ENCODE measurements around the gene LTBP1. TPM values are rescaled to one million over a fixed set of nuclear protein-coding genes. Genes with fewer than 3 reads are reported as not detected.

LTBP1 gene
- total and polyA plus RNA-seq, 2 donors (not counting 1 experiment from before 2014, with no cell fraction given) = 0.69 TPM; not detected in 1

DNA sequence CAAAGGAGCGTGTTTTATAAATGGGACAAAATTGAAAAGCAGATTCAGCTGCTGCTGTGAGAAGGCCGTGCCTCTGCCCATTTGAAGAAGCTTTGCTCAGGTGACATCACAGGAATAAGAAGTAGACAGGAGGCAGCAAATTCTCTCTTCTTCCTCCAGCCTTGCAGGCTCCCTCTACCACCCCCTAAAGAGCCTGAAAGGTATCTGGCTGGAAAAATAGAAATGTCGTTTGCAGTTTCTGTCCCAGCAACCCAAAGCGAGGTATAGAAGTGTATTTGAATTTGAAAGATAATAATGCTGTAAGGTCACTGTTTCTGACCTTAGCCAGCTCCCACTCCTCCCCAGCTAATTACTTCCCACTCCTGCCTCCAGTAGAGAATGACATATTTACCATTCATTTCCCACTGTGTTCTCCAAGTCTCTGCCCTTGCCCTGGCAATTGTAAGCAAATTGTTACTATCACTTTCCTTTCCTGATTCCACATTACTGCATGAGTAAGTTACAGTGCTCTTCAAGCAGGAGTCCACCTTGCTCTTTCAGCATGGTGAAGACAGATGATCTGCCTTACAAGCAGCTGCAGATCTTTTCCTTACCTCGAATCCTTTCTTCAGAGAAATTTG lies 472.9 kb downstream of the LTBP1 start:
- no peaks in the 10 kb centered on the region for H4K20me1 ChIP-seq (ENCODE audit: control insufficient read depth, insufficient read depth, low read length, poor library complexity, severe bottlenecking)
- no peak overlapping the region for H3K9ac ChIP-seq (ENCODE audit: low read length)
- TF ChIP-seq, protein P1, sequence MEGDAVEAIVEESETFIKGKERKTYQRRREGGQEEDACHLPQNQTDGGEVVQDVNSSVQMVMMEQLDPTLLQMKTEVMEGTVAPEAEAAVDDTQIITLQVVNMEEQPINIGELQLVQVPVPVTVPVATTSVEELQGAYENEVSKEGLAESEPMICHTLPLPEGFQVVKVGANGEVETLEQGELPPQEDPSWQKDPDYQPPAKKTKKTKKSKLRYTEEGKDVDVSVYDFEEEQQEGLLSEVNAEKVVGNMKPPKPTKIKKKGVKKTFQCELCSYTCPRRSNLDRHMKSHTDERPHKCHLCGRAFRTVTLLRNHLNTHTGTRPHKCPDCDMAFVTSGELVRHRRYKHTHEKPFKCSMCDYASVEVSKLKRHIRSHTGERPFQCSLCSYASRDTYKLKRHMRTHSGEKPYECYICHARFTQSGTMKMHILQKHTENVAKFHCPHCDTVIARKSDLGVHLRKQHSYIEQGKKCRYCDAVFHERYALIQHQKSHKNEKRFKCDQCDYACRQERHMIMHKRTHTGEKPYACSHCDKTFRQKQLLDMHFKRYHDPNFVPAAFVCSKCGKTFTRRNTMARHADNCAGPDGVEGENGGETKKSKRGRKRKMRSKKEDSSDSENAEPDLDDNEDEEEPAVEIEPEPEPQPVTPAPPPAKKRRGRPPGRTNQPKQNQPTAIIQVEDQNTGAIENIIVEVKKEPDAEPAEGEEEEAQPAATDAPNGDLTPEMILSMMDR (IDR thresholded peaks at IDR 0.05) = no peak
- TF ChIP-seq EZH2 (IDR thresholded peaks at IDR 0.05; ENCODE audit: borderline replicate concordance, insufficient read depth, low read depth, low read length, poor library complexity, severe bottlenecking) = no peak
- no peaks in the 10 kb centered on the region for H3K9me3 Mint-ChIP-seq (ENCODE audit: insufficient read depth)
- peaks cover 7% of the 10 kb centered on the region for H3K27me3 Mint-ChIP-seq
- no peaks in the 10 kb centered on the region for H3K27me3 ChIP-seq (replicated peaks in 1 of 4; ENCODE audit: control extremely low read depth in 1 of 4, control insufficient read depth in 3 of 4, insufficient read depth in 4 of 4, low read length in 3 of 4)
- no peak for ATAC-seq (ENCODE audit: low read depth)
- no peak overlapping the region for H3K4me3 ChIP-seq (ENCODE audit: control extremely low read depth in 1 of 5, extremely low read depth in 1 of 5, insufficient read depth in 1 of 5, low read depth in 2 of 5, low read length in 4 of 5)
- H2AFZ ChIP-seq (ENCODE audit: insufficient read depth, low read depth, low read length, poor library complexity, severe bottlenecking) = no peak overlapping the region
- intact Hi-C loops (cut with micrococcal nuclease) = no loop called here
- no peak for DNase-seq
- no peaks in the 10 kb centered on the region for H3K36me3 ChIP-seq (replicated peaks in 1 of 2; ENCODE audit: control extremely low read depth in 1 of 2, control insufficient read depth in 1 of 2, extremely low read depth in 1 of 2, insufficient read depth in 2 of 2, low read length in 1 of 2)
- POLR2A ChIA-PET = no interaction called here
- no peaks in the 10 kb centered on the region for H3K79me2 ChIP-seq (ENCODE audit: control insufficient read depth, insufficient read depth, low read length)
- H3K27ac Mint-ChIP-seq = no peak overlapping the region
- H3K4me2 ChIP-seq (replicated peaks; ENCODE audit: low read depth, low read length, poor library complexity, severe bottlenecking) = no peak overlapping the region
- no peaks in the 10 kb centered on the region for H3K4me1 ChIP-seq (ENCODE audit: control insufficient read depth in 2 of 2, insufficient read depth in 2 of 2, low read length in 2 of 2)
- no peak overlapping the region for H3K27ac ChIP-seq (ENCODE audit: low read length in 2 of 2)
- H3K9me3 ChIP-seq (ENCODE audit: control extremely low read depth in 1 of 3, control insufficient read depth in 2 of 3, insufficient read depth in 1 of 3, low read length in 2 of 3) = no peaks in the 10 kb centered on the region
- CTCF ChIA-PET = no interaction called here
- H3K4me3 Mint-ChIP-seq = no peak overlapping the region
- no peaks in the 10 kb centered on the region for H3K4me1 Mint-ChIP-seq
- 100% methylated on average over 2 of the region's 5 CpGs for WGBS (ENCODE audit: insufficient coverage)

DNA sequence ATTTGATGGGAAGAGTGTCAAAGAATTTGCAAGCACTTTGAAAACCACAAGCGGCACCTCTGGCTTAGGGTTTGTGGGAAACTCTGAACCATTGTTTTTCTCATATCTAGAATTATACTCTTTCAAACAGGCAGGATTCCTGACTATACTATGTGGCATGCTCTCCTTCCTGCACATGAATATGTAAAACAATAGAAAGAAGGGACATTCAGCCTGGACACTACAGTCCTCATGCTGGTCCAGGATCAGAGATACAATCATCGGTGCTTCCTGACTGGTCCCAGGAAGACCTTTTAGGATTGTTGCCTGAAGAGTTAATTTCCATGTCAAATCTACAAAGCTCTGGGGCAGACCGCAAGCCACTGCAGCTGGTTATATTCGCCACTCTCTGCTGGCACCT lies 474.0 kb downstream of the LTBP1 start:
- H3K9me3 Mint-ChIP-seq (ENCODE audit: insufficient read depth) = no peaks in the 10 kb centered on the region
- Histone ChIP-seq H3K27ac (ENCODE audit: low read length in 2 of 2) (no peak overlapping the region), H3K79me2 (ENCODE audit: control insufficient read depth, insufficient read depth, low read length) (no peaks in the 10 kb centered on the region), H3K4me3 (ENCODE audit: control extremely low read depth in 1 of 5, extremely low read depth in 1 of 5, insufficient read depth in 1 of 5, low read depth in 2 of 5, low read length in 4 of 5) (no peak overlapping the region), H3K27me3 (replicated peaks in 1 of 4; ENCODE audit: control extremely low read depth in 1 of 4, control insufficient read depth in 3 of 4, insufficient read depth in 4 of 4, low read length in 3 of 4) (no peaks in the 10 kb centered on the region), H3K4me1 (ENCODE audit: control insufficient read depth in 2 of 2, insufficient read depth in 2 of 2, low read length in 2 of 2) (no peaks in the 10 kb centered on the region), H4K20me1 (ENCODE audit: control insufficient read depth, insufficient read depth, low read length, poor library complexity, severe bottlenecking) (no peaks in the 10 kb centered on the region), H2AFZ (ENCODE audit: insufficient read depth, low read depth, low read length, poor library complexity, severe bottlenecking) (no peak overlapping the region), H3K9me3 (ENCODE audit: control extremely low read depth in 1 of 3, control insufficient read depth in 2 of 3, insufficient read depth in 1 of 3, low read length in 2 of 3) (no peaks in the 10 kb centered on the region), H3K9ac (ENCODE audit: low read length) (no peak overlapping the region), H3K4me2 (replicated peaks; ENCODE audit: low read depth, low read length, poor library complexity, severe bottlenecking) (no peak overlapping the region), H3K36me3 (replicated peaks in 1 of 2; ENCODE audit: control extremely low read depth in 1 of 2, control insufficient read depth in 1 of 2, extremely low read depth in 1 of 2, insufficient read depth in 2 of 2, low read length in 1 of 2) (no peaks in the 10 kb centered on the region)
- intact Hi-C loops (cut with micrococcal nuclease) = no loop called here
- CTCF ChIA-PET = no interaction called here
- 93% methylated on average over 3 of the region's 4 CpGs for WGBS (ENCODE audit: insufficient coverage)
- TF ChIP-seq, protein P1 (IDR thresholded peaks at IDR 0.05) = no peak
- no peak for TF ChIP-seq EZH2 (IDR thresholded peaks at IDR 0.05; ENCODE audit: borderline replicate concordance, insufficient read depth, low read depth, low read length, poor library complexity, severe bottlenecking)
- no peaks in the 10 kb centered on the region for H3K4me1 Mint-ChIP-seq
- DNase-seq = no peak
- no peak for ATAC-seq (ENCODE audit: low read depth)
- POLR2A ChIA-PET = no interaction called here
- H3K4me3 Mint-ChIP-seq = no peak overlapping the region
- H3K27me3 Mint-ChIP-seq = peaks cover 7% of the 10 kb centered on the region
- no peak overlapping the region for H3K27ac Mint-ChIP-seq
